Stimulated activated CD4-positive, alpha-beta T cell treated with anti-CD3 and anti-CD28 coated beads, Interleukin-2, amount 100 ng/mL, for 4 hours (primary cell): ENCODE results near the gene SYNE3.

ENCODE experiments used
- DNase-seq: peaks from one replicate; pipeline ENCODE4 v3.0.0-alpha.2; 2020; ENCODE audit warnings: low read depth

SYNE3 gene

GRCh38 chr14:95474486-95474885, 42.0 kb downstream of the SYNE3 start:
- no peak for DNase-seq

GRCh38 chr14:95472819-95473251, 43.6 kb downstream of the SYNE3 start:
- DNase-seq: no peak

GRCh38 chr14:95471476-95471875, 45.0 kb downstream of the SYNE3 start:
- no peak for DNase-seq

GRCh38 chr14:95471016-95471415, 45.4 kb downstream of the SYNE3 start:
- no peak for DNase-seq

GRCh38 chr14:95469134-95469481, 47.3 kb downstream of the SYNE3 start:
- DNase-seq: no peak

- DNase-seq: no peak
Measured at GRCh38 chr14:95468448-95469133, 47.9 kb downstream of the SYNE3 start.

GRCh38 chr14:95467657-95468056, 48.8 kb downstream of the SYNE3 start:
- no peak for DNase-seq

- DNase-seq: no peak
Measured at GRCh38 chr14:95467232-95467631, 49.2 kb downstream of the SYNE3 start.
